IMR-90 (cell line): Measurements from ENCODE around the gene CERS4. TPM values are rescaled to one million over a fixed set of nuclear protein-coding genes. Genes with fewer than 3 reads are reported as not detected.

ENCODE experiments used
- ATAC-seq: fragments of 200-7000 bp; cut with Tn5 transposase; 2 replicates; pipeline ENCODE4 v1.9.1; 2020; ENCODE audit warnings: low read depth, mild to moderate bottlenecking, moderate library complexity
- BruUV-seq: library from RNA; stranded (reverse); fragments of 400-500 nt; replicated peaks from 2 replicates; lab custom pipeline; 2021; lab: Mats Ljungman, UMichigan
- CTCF ChIA-PET: fragments of 300-600 bp; formaldehyde crosslinking; extraction: SDS; loops from one replicate; lab custom pipeline; 2021; ENCODE audit warnings: antibody characterized with exemption; lab: Yijun Ruan, JAX
- POLR2A ChIA-PET: fragments of 300-600 bp; sonication (Branson Sonifier 250); formaldehyde crosslinking; loops from one replicate; lab custom pipeline; 2022; ENCODE audit warnings: antibody characterized with exemption; ENCODE audit not compliant: unreplicated experiment; lab: Charles Lee
- DNase-seq: peaks from one replicate; pipeline ENCODE4 v3.0.0; 2013
- H2AFZ ChIP-seq: replicated peaks from 2 replicates; pipeline ENCODE3; 2013; ENCODE audit warnings: low read length, mild to moderate bottlenecking; ENCODE audit not compliant: poor library complexity
- H2AK5ac ChIP-seq: 2 replicates; pipeline ENCODE4 v1.6.1; 2013; ENCODE audit warnings: low read depth, low read length, inconsistent platforms
- H2AK9ac ChIP-seq: replicated peaks from 2 replicates; pipeline ENCODE3; 2013; ENCODE audit warnings: mild to moderate bottlenecking, low read depth, low read length, moderate library complexity; ENCODE audit not compliant: poor library complexity
- H2BK120ac ChIP-seq: 2 replicates; pipeline ENCODE4 v1.6.1; 2013; ENCODE audit warnings: low read depth, low read length, inconsistent platforms
- H2BK15ac ChIP-seq: 3 replicates; pipeline ENCODE4 v1.6.1; 2013; ENCODE audit warnings: low read depth, low read length, inconsistent platforms
- H2BK20ac ChIP-seq: 2 replicates; pipeline ENCODE4 v1.6.1; 2013; ENCODE audit warnings: low read depth, mild to moderate bottlenecking, inconsistent platforms, low read length, moderate library complexity
- H2BK5ac ChIP-seq: 2 replicates; pipeline ENCODE4 v1.6.1; 2013; ENCODE audit warnings: mild to moderate bottlenecking, low read depth, low read length, inconsistent platforms; ENCODE audit not compliant: poor library complexity, severe bottlenecking
- H3K14ac ChIP-seq: replicated peaks from 2 replicates; pipeline ENCODE4 v1.6.1; 2013; ENCODE audit warnings: low read depth, low read length, inconsistent platforms
- H3K18ac ChIP-seq: 2 replicates; pipeline ENCODE4 v1.6.1; 2013; ENCODE audit warnings: low read depth, low read length, control low read depth
- H3K23ac ChIP-seq: 2 replicates; pipeline ENCODE4 v1.6.1; 2013; ENCODE audit warnings: low read depth, low read length, inconsistent platforms
- H3K27ac ChIP-seq: 2 replicates; pipeline ENCODE4 v1.5.1; 2013; ENCODE audit warnings: mild to moderate bottlenecking, control low read depth, low read length; ENCODE audit not compliant: insufficient read depth
- H3K27me3 ChIP-seq: 2 replicates; pipeline ENCODE4 v1.6.1; 2013; ENCODE audit warnings: low read length; ENCODE audit not compliant: control insufficient read depth, insufficient read depth
- H3K36me3 ChIP-seq: 2 replicates; pipeline ENCODE4 v1.6.1; 2013; ENCODE audit warnings: low read length, mixed read lengths; ENCODE audit not compliant: control insufficient read depth, insufficient read depth
- H3K4ac ChIP-seq: 2 replicates; pipeline ENCODE4 v1.6.1; 2013; ENCODE audit warnings: low read depth, low read length, inconsistent platforms
- H3K4me1 ChIP-seq: 2 replicates; pipeline ENCODE4 v1.6.1; 2013; ENCODE audit warnings: low read length, mixed read lengths; ENCODE audit not compliant: control insufficient read depth, insufficient read depth
- H3K4me2 ChIP-seq: 2 replicates; pipeline ENCODE4 v1.6.1; 2013; ENCODE audit warnings: low read depth, mild to moderate bottlenecking, control low read depth, low read length, moderate library complexity
- H3K4me3 ChIP-seq: 2 replicates; pipeline ENCODE4 v1.5.1; 2013; ENCODE audit warnings: low read depth, mild to moderate bottlenecking, control low read depth, low read length, moderate library complexity; ENCODE audit not compliant: insufficient read depth
- H3K56ac ChIP-seq: 2 replicates; pipeline ENCODE4 v1.6.1; 2013; ENCODE audit warnings: low read length, inconsistent platforms; ENCODE audit not compliant: insufficient read depth; ENCODE audit errors: extremely low read depth
- H3K79me1 ChIP-seq, 2 experiments: 2 replicates each; pipeline ENCODE4 v1.6.1; 2013; ENCODE audit warnings: low read length in 2 of 2, inconsistent platforms in 1 of 2, low read depth in 1 of 2
- H3K9ac ChIP-seq: 2 replicates; pipeline ENCODE4 v1.6.1; 2013; ENCODE audit warnings: low read depth, low read length, control low read depth
- H3K9me1 ChIP-seq: 2 replicates; pipeline ENCODE4 v1.6.1; 2013; ENCODE audit warnings: low read length, inconsistent platforms; ENCODE audit not compliant: insufficient read depth
- H3K9me3 ChIP-seq: 2 replicates; pipeline ENCODE4 v1.6.1; 2013; ENCODE audit warnings: low read length; ENCODE audit not compliant: control insufficient read depth, insufficient read depth
- H4K20me1 ChIP-seq: 2 replicates; pipeline ENCODE4 v1.6.1; 2013; ENCODE audit warnings: low read length, inconsistent platforms; ENCODE audit not compliant: insufficient read depth
- H4K5ac ChIP-seq: 2 replicates; pipeline ENCODE4 v1.6.1; 2013; ENCODE audit warnings: mild to moderate bottlenecking, low read depth, low read length, control low read depth
- H4K8ac ChIP-seq, 2 experiments: 2 replicates each; pipeline ENCODE4 v1.6.1; 2013; ENCODE audit warnings: low read depth in 2 of 2, low read length in 2 of 2, control low read depth in 1 of 2, inconsistent platforms in 1 of 2
- H4K91ac ChIP-seq: 2 replicates; pipeline ENCODE4 v1.6.1; 2013; ENCODE audit warnings: low read depth, low read length, inconsistent platforms; ENCODE audit not compliant: insufficient read depth
- BHLHE40 ChIP-seq: fragments of 150-350 bp; IDR thresholded peaks from 2 replicates; pipeline ENCODE4 v1.6.1; 2016; ENCODE audit warnings: mild to moderate bottlenecking, low read depth, low read length
- CEBPB ChIP-seq: IDR thresholded peaks from 2 replicates; pipeline ENCODE4 v1.6.1; 2012; ENCODE audit warnings: low read depth, low read length, improper control_type of control experiment
- CHD1 ChIP-seq: IDR thresholded peaks from 2 replicates; pipeline ENCODE4 v1.6.1; 2012; ENCODE audit warnings: low read depth, low read length, improper control_type of control experiment
- FOS ChIP-seq: fragments of 150-350 bp; IDR thresholded peaks from 2 replicates; pipeline ENCODE4 v1.6.1; 2016; ENCODE audit warnings: low read depth, low read length
- MAFK ChIP-seq: IDR thresholded peaks from 2 replicates; pipeline ENCODE4 v1.6.1; 2012; ENCODE audit warnings: low read depth, low read length, improper control_type of control experiment
- MAZ ChIP-seq: IDR thresholded peaks from 2 replicates; pipeline ENCODE4 v1.6.1; 2012; ENCODE audit warnings: low read depth, mild to moderate bottlenecking, low read length, improper control_type of control experiment, moderate library complexity, borderline replicate concordance
- MXI1 ChIP-seq: IDR thresholded peaks from 2 replicates; pipeline ENCODE4 v1.6.1; 2012; ENCODE audit warnings: low read depth, mild to moderate bottlenecking, low read length, moderate library complexity, borderline replicate concordance
- POLR2A ChIP-seq: IDR thresholded peaks from 2 replicates; pipeline ENCODE4 v1.6.1; 2012; ENCODE audit warnings: mild to moderate bottlenecking, low read depth, low read length
- RAD21 ChIP-seq: IDR thresholded peaks from 2 replicates; pipeline ENCODE4 v1.6.1; 2012; ENCODE audit warnings: low read length, improper control_type of control experiment
- RCOR1 ChIP-seq: IDR thresholded peaks from 2 replicates; pipeline ENCODE4 v1.6.1; 2012; ENCODE audit warnings: mild to moderate bottlenecking, low read length, improper control_type of control experiment; ENCODE audit not compliant: insufficient replicate concordance
- RFX5 ChIP-seq: IDR thresholded peaks from 2 replicates; pipeline ENCODE4 v1.8.0; 2012; ENCODE audit warnings: low read depth, mild to moderate bottlenecking, low read length, moderate library complexity
- WGBS, 2 experiments: methylation state at CpG; one replicate each; pipeline versions ENCODE4 v1.1.5 to v1.1.7; 2013; ENCODE audit warnings: missing lambda C conversion rate in 2 of 2; ENCODE audit not compliant: insufficient read length in 1 of 2; ENCODE audit errors: extremely low coverage in 2 of 2; 5-methylcytosine and 5-hydroxymethylcytosine counted together
- dilution Hi-C: fragments of 300-500 bp; cut with HindIII; formaldehyde crosslinking; loops from one replicate; pipeline ENCODE4 v1.14.3; 2018; ENCODE audit warnings: low sequenced_read_pairs; ENCODE audit not compliant: unreplicated experiment
- in situ Hi-C: fragments of 300-500 bp; cut with MboI; formaldehyde crosslinking; loops from 3 replicates; pipeline ENCODE4 v1.14.3; 2019; ENCODE audit warnings: low sequenced_read_pairs, inconsistent platforms, mixed read lengths
- intact Hi-C: fragments of 100-400 bp; cut with micrococcal nuclease; formaldehyde crosslinking; loops from 2 replicates; pipeline ENCODE4 v1.10.0; 2022
- polyA plus RNA-seq, 3 experiments: library from polyadenylated mRNA; depleted of rRNA; stranded (reverse); fragments of >200 nt; gene quantifications; 2 replicates each; pipeline ENCODE4 v1.2.3, GENCODE V29; 2012; ENCODE audit warnings: low replicate concordance in 1 of 3
- total RNA-seq: library from RNA; depleted of rRNA; stranded (reverse); fragments of >200 nt; gene quantifications from 2 replicates; pipeline ENCODE4 v1.2.3, GENCODE V29; 2012
- TF ChIP-seq, protein P1 (sequence below): fragments of 150-350 bp; IDR thresholded peaks from 2 replicates; pipeline ENCODE4 v1.6.1; 2016; ENCODE audit warnings: low read depth, mild to moderate bottlenecking, low read length, moderate library complexity, borderline replicate concordance
- TF ChIP-seq, protein P2 (sequence below): fragments of 150-350 bp; IDR thresholded peaks from 2 replicates; pipeline ENCODE4 v1.6.1; 2017; ENCODE audit warnings: mild to moderate bottlenecking, antibody characterized with exemption, low read length, low read depth
- TF ChIP-seq, protein P3 (sequence below): conservative IDR thresholded peaks from 2 replicates; pipeline ENCODE4 v1.5.1; 2012; ENCODE audit warnings: mild to moderate bottlenecking, low read depth, low read length, improper control_type of control experiment

Gene CERS4
- total and polyA plus RNA-seq, 2 of the 4 experiments (the other 2 are of a cell fraction): 3.2 to 5.7 TPM

DNA sequence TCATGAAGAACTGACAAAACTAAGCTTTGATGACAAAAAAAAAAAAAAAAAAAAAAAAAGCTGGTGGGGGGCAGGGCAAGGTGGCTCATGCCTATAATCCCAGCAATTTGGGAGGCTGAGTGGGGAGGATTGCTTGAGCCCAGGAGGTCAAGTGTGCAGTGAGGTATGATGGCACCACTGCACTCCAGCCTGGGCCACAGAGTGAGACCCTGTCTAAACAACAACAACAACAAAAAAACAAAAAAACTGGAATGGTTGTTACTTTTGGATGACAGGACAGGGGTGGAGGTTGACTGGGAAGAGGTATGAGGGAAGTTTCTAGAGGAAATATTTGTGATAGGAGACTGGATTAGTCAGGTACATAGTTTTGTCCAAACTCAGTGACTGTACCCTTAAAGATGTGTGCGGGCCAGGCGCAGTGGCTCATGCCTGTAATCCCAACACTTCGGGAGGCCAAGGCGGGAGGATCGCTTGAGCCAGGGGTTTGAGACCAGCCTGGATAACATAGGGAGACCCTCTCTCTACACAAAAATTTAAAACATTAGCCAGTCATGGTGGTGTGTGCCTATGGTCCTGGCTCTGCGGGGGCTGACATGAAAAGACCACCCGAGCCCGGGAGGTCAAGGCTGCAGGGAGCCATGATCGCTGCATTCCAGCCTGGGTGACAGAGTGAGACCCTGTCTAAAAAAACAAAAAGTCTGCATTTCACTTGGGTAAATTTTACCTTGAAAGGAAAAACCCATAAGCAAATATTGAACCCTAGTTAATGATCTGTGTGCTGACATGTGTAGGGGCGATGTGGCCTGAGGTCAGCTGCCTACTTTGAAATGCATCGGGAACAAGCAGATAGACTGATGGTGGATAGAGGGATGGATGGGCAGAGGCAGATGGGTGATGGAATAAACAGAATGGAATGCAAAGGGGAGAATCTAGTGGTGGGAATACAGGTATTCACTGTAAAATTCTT, 37.0 kb downstream of the CERS4 start:
- in situ Hi-C loops: no loop called here
- Histone ChIP-seq H2BK20ac (no peak overlapping the region), H4K8ac (no peak overlapping the region), H3K79me1 (no peaks in the 10 kb centered on the region), H3K9me1 (no peaks in the 10 kb centered on the region), H2AK9ac (no peak overlapping the region), H2AFZ (no peak overlapping the region), H3K14ac (no peak overlapping the region), H4K91ac (no peak overlapping the region), H3K36me3 (no peaks in the 10 kb centered on the region), H3K9me3 (peaks cover 9% of the 10 kb centered on the region), H4K5ac (no peak overlapping the region), H4K20me1 (peaks cover 4% of the 10 kb centered on the region; the same call in 1 of the 2 replicates), H2BK120ac (no peak overlapping the region), H3K27ac (no peak overlapping the region), H2BK15ac (no peak overlapping the region), H3K56ac (no peak overlapping the region), H3K23ac (no peak overlapping the region), H3K4me1 (peaks cover under 1% of the 10 kb centered on the region; the same call in 1 of the 2 replicates), H3K4me2 (no peak overlapping the region), H3K9ac (no peak overlapping the region), H3K18ac (no peak overlapping the region), H2AK5ac (no peak overlapping the region), H3K4ac (no peak overlapping the region), H2BK5ac (no peak overlapping the region), H3K27me3 (peaks cover 2% of the 10 kb centered on the region; the same call in 1 of the 2 replicates), H3K4me3 (no peak overlapping the region)
- intact Hi-C loops: no loop called here
- dilution Hi-C loops: no loop called here
- CTCF ChIA-PET: no interaction called here
- POLR2A ChIA-PET: no interaction called here
- no TSS peak for BruUV-seq
- ATAC-seq: no peak
- 40% methylated on average over 1 of the region's 11 CpGs; no CpG with 5 or more reads in 1 of the 2 experiments for WGBS, 2 experiments
- DNase-seq: no peak
- no peak for TF ChIP-seq RCOR1
- TF ChIP-seq POLR2A: no peak
- no peak for TF ChIP-seq RFX5
- TF ChIP-seq BHLHE40: no peak
- TF ChIP-seq MAZ: no peak
- TF ChIP-seq, protein P1, sequence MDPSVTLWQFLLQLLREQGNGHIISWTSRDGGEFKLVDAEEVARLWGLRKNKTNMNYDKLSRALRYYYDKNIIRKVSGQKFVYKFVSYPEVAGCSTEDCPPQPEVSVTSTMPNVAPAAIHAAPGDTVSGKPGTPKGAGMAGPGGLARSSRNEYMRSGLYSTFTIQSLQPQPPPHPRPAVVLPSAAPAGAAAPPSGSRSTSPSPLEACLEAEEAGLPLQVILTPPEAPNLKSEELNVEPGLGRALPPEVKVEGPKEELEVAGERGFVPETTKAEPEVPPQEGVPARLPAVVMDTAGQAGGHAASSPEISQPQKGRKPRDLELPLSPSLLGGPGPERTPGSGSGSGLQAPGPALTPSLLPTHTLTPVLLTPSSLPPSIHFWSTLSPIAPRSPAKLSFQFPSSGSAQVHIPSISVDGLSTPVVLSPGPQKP: no peak
- TF ChIP-seq MAFK: no peak
- TF ChIP-seq FOS: no peak
- no peak for TF ChIP-seq RAD21
- no peak for TF ChIP-seq CEBPB
- no peak for TF ChIP-seq CHD1
- TF ChIP-seq, protein P2, sequence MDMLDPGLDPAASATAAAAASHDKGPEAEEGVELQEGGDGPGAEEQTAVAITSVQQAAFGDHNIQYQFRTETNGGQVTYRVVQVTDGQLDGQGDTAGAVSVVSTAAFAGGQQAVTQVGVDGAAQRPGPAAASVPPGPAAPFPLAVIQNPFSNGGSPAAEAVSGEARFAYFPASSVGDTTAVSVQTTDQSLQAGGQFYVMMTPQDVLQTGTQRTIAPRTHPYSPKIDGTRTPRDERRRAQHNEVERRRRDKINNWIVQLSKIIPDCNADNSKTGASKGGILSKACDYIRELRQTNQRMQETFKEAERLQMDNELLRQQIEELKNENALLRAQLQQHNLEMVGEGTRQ: no peak
- TF ChIP-seq MXI1: no peak
- TF ChIP-seq, protein P3, sequence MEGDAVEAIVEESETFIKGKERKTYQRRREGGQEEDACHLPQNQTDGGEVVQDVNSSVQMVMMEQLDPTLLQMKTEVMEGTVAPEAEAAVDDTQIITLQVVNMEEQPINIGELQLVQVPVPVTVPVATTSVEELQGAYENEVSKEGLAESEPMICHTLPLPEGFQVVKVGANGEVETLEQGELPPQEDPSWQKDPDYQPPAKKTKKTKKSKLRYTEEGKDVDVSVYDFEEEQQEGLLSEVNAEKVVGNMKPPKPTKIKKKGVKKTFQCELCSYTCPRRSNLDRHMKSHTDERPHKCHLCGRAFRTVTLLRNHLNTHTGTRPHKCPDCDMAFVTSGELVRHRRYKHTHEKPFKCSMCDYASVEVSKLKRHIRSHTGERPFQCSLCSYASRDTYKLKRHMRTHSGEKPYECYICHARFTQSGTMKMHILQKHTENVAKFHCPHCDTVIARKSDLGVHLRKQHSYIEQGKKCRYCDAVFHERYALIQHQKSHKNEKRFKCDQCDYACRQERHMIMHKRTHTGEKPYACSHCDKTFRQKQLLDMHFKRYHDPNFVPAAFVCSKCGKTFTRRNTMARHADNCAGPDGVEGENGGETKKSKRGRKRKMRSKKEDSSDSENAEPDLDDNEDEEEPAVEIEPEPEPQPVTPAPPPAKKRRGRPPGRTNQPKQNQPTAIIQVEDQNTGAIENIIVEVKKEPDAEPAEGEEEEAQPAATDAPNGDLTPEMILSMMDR: no peak
